ENCODE results near the gene DCHS1. TPM values are rescaled to one million over a fixed set of nuclear protein-coding genes. Genes with fewer than 3 reads are reported as not detected.
"Not testable (repeated sequence)": the region's sequence is repeated elsewhere in the genome, so short reads cannot be mapped to it uniquely, and the experiment has no call there.

DCHS1 gene
- total and polyA plus RNA-seq, 9 of the 15 experiments (the other 6 are each of a cell fraction or from before 2014, with no cell fraction given), result 0.04 to 0.49 (median 0.14) TPM; not detected in 2

GRCh38 chr11:6690431-6691132 lies 35.0 kb upstream of the DCHS1 start (continued):
- not testable (repeated sequence) for TF ChIP-seq ZNF740, ATF1 (CRISPR knock-in tag; IDR thresholded peaks at IDR 0.05)
- TF ChIP-seq ZNF740 (tag; IDR thresholded peaks at IDR 0.05), result 0 out of 4 replicates have a peak, but pooled peaks of 1 of the 2 experiments have one; percentile 15
- 0 out of 4 replicates have a peak, but pooled peaks of 1 of the 2 experiments have one; percentile 18 for TF ChIP-seq NRF1 (conservative IDR thresholded peaks at IDR 0.05 in 1 of 2, IDR thresholded peaks at IDR 0.05 in 1 of 2)
- 0 out of 2 replicates have a peak, but pooled peaks have one; percentile 26 for TF ChIP-seq RFX7 (CRISPR knock-in tag; IDR thresholded peaks at IDR 0.05)
- TF ChIP-seq ATF1 (tag; IDR thresholded peaks at IDR 0.05), result peak; percentile 63
- TF ChIP-seq BHLHE40 (IDR thresholded peaks at IDR 0.05; ENCODE audit: low read length), result peak; percentile 78
- peak; percentile 75 for TF ChIP-seq SUPT5H (IDR thresholded peaks at IDR 0.05)
- peak; percentile 94 for TF ChIP-seq ZNF592 (IDR thresholded peaks at IDR 0.05)
- TF ChIP-seq CUX1 (CRISPR knock-in tag; IDR thresholded peaks at IDR 0.05), result 0 out of 2 replicates have a peak, but pooled peaks have one; percentile 77
- TF ChIP-seq VEZF1 (CRISPR knock-in tag; IDR thresholded peaks at IDR 0.05), result peak; percentile 48
- peak; percentile 18; the same call in 1 of the 2 replicates for TF ChIP-seq DMBX1 (CRISPR knock-in tag; IDR thresholded peaks at IDR 0.05; ENCODE audit: borderline replicate concordance)
- peak in 1 of 2 experiments; percentile 89; a peak in 2 of 4 replicates for TF ChIP-seq HDAC1 (IDR thresholded peaks at IDR 0.05)
- 0 out of 2 replicates have a peak, but pooled peaks have one; percentile 50 for TF ChIP-seq ZKSCAN8 (CRISPR knock-in tag; IDR thresholded peaks at IDR 0.05)
- peak; percentile 71; the same call in 1 of the 2 replicates for TF ChIP-seq RAD51 (IDR thresholded peaks at IDR 0.05; ENCODE audit: borderline replicate concordance, low read depth)
- peak; percentile 88 for TF ChIP-seq SMARCA4 (IDR thresholded peaks at IDR 0.05)

Data from K562 (cell line).